GM21529 (cell line): Measurements from ENCODE around the gene ADAMTS2.

ENCODE experiments used
- ATAC-seq: cut with Tn5 transposase; IDR thresholded peaks from one replicate; pipeline ENCODE4 v1.9.1; 2021; ENCODE audit not compliant: unreplicated experiment

Gene ADAMTS2

DNA sequence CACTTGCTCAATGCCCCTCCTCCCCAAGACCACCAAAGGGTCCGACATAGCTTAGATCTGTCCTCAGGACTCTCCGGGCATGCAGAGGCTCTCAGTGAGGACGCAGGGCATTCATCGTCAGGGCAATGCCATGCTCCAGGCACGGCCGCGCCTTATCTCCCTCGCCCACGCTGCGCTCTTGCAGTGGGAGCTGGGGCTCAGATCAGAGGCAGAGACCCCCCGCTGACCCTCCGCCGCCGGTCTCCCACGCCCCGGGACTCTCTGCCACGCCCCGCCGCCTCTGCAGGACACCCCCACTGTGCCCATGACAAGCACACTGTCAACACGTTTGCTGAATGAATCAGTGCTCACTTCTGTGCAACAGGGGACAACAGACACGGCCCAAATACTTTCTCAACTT is 140.7 kb downstream of the ADAMTS2 start:
- no peak for ATAC-seq

- no peak for ATAC-seq
These were observed 142.0 kb downstream of the ADAMTS2 start for GRCh38 chr5:179203248-179203647.

GRCh38 chr5:179201986-179202385 is 143.3 kb downstream of the ADAMTS2 start:
- no peak for ATAC-seq

DNA sequence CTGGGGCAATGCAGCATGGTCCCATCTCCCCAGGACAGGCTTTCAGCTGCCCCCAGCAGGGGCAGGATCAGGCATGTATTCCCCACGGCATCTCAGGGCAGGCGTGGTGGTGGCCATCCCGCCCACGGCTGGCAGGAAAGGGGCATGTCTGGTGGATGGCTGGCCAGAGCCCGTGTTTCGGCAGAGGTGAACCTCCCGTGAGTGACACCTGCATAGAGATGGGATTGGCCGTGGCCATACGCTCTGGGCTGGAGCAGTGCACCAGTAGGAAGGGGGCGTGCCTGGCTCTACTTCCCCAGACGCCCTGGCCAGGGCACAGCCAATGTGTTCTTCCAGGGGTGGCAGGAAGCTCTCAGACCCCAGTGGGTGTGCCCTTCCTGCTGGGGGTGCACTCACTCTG is 146.0 kb downstream of the ADAMTS2 start:
- ATAC-seq: no peak

GRCh38 chr5:179198825-179199224 is 146.4 kb downstream of the ADAMTS2 start:
- no peak for ATAC-seq

DNA sequence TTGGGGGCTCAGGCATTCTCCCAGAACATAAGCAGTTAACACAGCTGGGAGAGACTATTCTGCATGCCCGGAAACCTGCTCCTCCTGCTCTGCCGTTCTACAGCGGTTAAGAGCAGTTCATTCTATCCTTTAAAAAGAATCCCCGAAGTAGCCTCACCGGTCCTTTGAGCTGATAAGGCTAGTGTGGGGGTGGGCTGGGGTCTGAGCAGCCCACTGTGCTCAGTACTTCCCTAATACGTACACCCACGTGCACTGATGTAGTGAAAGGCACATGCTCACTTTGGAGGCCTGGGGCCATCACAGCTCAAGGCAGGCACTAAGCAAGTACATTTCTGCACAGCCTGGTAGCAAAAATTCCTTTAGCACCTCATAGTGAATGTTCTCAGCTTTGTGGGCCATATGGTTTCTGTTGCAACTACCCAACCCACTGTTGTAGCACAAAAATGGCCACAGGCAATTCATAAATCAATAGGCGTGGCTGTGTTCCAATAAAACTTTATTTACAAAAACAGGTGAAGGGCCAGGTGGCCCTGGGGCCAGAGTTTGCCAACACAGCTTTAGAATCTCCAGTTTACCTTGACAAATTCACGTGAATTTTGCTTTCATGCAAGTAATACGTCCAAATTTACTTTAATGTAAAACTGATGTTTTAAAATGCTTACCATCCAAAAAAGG is 148.7 kb downstream of the ADAMTS2 start:
- ATAC-seq: no peak

GRCh38 chr5:179195561-179196404 is 149.5 kb downstream of the ADAMTS2 start:
- no peak for ATAC-seq

- no peak for ATAC-seq
These were observed 150.3 kb downstream of the ADAMTS2 start for GRCh38 chr5:179194941-179195381.

GRCh38 chr5:179194201-179194910 is 150.9 kb downstream of the ADAMTS2 start:
- no peak for ATAC-seq

GRCh38 chr5:179193746-179194145 is 151.5 kb downstream of the ADAMTS2 start:
- ATAC-seq: no peak

DNA sequence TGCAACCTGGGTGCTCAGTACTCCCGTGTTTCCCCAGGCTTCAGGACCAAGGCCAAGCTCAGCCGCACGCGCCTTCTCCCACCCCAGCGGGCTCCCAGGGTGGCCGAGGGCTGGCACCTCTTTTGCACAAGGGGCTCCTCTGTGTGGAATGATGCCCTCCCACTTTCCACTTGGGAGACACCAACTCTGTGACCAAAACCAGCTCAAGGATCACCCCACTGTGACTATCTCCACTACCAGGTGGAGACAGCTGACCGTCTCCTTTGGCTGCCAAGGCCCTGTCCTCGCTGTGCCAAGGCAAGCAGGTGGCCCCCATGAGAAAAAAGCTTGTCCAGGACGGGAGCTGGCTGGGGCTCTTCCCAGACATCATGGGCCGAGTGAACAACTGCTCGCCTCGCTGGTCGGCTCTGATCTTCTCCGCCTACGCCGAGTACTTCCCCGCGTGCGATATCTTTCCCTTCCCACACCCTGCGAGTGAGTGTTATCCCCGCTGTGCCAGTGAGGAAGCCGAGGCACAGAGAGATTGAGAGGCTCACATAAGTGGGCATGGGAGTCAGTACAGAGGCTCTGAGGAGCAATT is 152.3 kb downstream of the ADAMTS2 start:
- no peak for ATAC-seq

GRCh38 chr5:179192185-179192890 is 152.9 kb downstream of the ADAMTS2 start:
- ATAC-seq: no peak

DNA sequence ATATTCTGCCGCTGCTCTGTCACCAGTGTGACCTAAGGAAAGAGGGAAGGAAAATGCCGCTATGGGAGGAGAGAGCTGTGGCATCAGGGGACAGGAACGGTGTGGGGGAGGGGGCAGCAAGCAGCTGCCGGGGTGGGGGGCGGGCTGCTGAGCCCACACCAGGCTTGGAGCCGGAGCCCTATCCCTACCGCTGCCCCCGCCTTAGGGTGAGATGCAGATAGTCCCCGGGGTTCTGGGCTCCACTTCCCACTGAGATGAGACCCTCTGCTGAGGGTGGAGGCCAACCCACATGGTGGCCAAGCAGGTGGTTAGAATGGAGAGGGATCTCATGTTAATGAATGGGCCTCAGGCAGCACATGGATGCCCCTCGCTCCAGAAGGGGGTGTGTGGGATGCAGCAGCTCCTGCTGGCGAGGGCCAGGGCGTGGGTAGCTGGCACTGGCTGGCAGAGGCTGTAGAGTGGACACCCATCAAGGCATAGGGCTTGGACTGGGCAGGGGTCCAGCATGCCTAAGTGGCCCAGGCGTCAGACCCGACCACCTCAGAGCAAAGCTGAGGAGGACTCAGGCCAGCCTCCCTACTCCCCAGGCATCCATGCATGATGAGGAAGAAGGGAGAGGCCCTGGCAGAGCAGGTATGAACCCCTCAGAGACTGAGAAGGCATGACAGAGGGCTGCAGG is 153.6 kb downstream of the ADAMTS2 start:
- ATAC-seq: no peak

DNA sequence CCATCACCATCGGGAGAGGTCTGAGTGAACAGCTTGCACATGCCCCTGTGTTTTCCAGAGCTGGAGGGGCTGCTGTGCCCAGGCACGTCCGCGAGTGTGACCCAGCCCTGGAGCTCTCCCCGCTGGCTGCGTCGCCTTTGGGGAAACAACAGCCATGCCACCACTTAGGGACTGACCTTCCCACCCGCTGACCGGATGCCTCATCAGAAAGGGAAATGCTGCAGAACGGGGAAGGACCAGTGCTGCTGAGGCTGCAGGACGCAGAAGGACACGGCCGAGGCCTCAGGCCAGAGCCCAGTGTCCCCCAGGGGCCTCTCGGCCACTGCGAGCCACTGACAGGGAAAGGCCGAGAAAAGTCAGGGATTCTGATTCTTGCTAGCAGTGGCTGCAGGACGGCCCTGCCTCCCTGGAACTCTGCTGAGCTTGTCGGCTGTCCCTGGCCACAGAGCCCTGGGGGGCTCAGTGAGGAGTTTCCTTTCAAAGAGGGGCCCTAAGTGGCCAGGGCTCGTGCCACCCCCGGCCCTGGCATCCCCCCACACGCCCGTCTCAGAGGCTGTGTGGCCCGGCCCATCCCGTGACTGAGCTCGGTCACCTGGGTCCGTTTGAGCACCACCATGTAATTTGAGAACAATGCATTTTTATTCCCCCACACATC is 154.3 kb downstream of the ADAMTS2 start:
- ATAC-seq: no peak

DNA sequence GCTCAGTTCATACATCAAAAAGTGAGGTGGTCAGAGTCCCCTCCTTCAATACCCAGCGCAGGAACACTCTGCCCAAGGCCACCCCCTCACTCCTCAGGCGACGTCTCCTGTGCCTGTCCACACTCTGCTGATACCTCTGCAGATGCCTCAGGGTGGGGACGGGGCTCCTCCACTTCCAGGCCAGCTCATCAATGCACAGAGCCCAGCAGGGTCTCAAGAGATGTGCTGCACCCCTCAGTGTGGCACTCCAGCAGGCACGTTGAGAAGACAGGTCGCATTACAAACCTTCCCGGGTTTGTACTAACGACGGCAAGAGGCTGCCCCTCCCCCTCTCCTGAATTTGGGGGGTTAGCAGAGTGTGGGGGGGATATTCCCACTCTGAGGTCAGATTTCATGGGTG is 156.6 kb downstream of the ADAMTS2 start:
- no peak for ATAC-seq

- ATAC-seq: no peak
These were observed 157.3 kb downstream of the ADAMTS2 start for GRCh38 chr5:179187681-179188575.

DNA sequence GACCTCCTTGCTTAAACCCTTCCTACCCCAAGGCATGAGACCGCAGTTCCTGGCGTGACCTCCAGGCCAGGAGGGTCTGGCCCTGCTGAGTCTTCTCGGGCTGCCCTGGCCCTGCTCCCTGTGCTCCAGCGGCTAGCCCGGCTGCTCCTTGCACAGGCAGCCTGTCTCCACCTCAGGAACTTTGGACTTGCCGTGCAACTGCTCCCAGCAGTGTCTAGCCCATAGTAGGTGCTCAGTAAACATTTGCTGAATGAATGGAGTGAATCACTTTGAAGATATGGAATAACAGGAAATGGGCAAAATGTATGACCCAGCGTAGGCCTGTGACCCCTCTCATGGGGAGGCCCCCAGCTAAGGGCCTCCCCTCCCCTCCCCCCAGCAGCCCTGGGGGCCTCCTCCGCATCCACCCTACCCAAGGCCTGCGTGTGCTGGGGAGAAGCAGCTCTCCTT is 158.0 kb downstream of the ADAMTS2 start:
- ATAC-seq: no peak

GRCh38 chr5:179186801-179187200 is 158.5 kb downstream of the ADAMTS2 start:
- ATAC-seq: no peak
